ENCODE data around the gene VPS26A. TPM values are rescaled to one million over a fixed set of nuclear protein-coding genes. Genes with fewer than 3 reads are reported as not detected.

Gene VPS26A
- total RNA-seq = 10 to 100 TPM; 32.3 to 36.3 (median 34.0) TPM

DNA sequence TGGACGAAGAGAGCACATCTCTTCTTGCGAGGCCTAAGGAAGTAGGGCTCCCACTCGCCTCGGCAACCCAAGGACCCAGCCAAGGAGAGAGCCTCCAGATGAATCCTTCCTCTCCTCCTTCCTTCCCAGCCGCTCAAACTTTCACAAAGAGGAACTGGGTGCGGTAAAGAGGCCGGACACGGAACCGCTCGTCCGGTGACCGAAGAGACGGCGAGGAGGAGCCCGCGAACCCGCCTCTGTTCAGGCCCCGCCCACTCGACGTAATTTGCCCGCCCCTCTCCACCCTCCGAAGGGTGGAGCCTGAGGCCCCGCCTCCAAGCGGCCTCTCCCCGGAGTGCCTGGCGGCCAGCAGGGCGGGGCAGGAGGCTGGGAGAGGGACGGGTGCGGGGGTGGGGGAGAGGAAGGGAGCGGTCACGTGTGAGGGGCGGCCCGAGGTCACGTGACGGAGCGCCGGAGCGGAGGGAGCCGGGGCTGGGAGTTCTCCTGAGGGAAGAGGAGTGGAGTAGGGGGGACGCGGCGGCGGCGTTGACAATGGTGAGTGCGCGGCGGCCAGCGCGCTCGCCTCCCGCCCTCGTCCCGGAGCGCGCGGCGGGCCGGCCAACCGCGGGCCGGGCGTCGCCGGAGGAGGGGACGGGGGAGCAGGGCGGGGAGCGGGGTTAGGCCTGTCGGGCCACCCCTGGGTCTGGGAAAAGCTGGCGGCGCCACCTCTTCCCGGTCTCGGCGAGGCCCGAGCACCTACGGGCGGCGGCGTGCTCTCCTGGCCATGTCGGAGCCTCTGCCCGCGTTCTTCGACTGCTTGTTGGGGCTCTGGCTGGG is at the start of gene VPS26A:
Gene VPS26A, plus strand, starts transcription at position 432 of the 816 bp plus-strand sequence. Its CDS starts 100 bp downstream, at position 532.
- no peak for TF ChIP-seq CTCF (IDR thresholded peaks at IDR 0.05)
- peak in 1 of 2 donors; percentile 45 for TF ChIP-seq POLR2A (IDR thresholded peaks at IDR 0.05)
- 0% methylated on average over 49 to 60 of the region's 82 CpGs for WGBS, 2 donors
- H3K4me3 ChIP-seq (ENCODE audit: low read depth, poor library complexity, severe bottlenecking) = peak within 1 kb of the TSS; percentile 69
- peak; percentile 98 to 100 for DNase-seq (ENCODE audit: low spot score in 2 of 2)
- intact Hi-C loops (cut with DNase I; ENCODE audit: low total_unique reads) = no loop called here

- H3K4me3 ChIP-seq (ENCODE audit: low read depth, poor library complexity, severe bottlenecking) = no peak overlapping the region
- intact Hi-C loops (cut with DNase I; ENCODE audit: low total_unique reads) = no loop called here
- 88 to 92% methylated on average over 4 of the region's 4 CpGs for WGBS, 2 donors
- no peak for TF ChIP-seq POLR2A (IDR thresholded peaks at IDR 0.05)
- TF ChIP-seq CTCF (IDR thresholded peaks at IDR 0.05) = no peak
- no peak for DNase-seq (ENCODE audit: low spot score in 2 of 2)
Measured at GRCh38 chr10:69074532-69074931, 49.4 kb upstream of the VPS26A start.

DNA sequence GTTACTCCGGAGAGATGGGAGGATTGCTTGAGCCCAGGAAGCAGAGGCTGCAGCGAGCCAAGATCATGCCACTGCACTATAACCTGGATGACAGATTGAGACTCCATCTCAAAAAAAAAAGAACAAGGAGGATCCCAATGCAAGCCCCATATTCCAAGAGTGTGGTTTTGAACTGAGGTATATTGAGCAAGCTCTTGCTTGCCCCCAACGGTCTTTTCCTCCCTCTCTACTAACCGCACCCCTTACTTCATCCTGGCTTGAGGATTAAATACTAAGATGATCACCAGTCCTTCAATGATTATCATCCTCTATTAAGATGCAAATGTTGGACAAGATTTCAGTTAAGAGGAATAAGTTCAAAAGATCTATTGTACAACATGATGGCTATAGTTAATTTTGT is 48.5 kb upstream of the VPS26A start:
- TF ChIP-seq POLR2A (IDR thresholded peaks at IDR 0.05) (no peak), CTCF (IDR thresholded peaks at IDR 0.05) (no peak)
- no peak for DNase-seq (ENCODE audit: low spot score in 2 of 2)
- intact Hi-C loops (cut with DNase I; ENCODE audit: low total_unique reads) = no loop called here
- WGBS, 2 donors = 68% methylated on average over 4 of the region's 4 CpGs
- H3K4me3 ChIP-seq (ENCODE audit: low read depth, poor library complexity, severe bottlenecking) = no peak overlapping the region

DNA sequence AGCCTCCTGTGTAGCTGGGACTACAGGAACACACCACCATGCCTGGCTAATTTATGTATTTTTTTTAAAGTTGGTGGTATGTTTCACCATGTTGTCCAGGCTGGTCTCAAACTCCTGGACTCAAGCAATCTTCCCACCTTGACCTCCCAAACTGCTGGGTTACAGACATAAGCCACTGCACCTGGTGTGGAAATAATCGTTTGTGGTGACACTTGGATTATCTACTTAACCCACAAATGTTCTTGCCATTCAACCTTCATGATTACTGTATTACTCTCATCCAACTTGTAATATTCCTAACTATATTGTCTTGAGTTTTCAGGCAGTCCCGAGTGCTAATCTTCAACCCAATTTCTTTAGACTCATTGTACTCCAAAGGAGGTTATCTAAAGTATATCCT is 45.7 kb upstream of the VPS26A start:
- WGBS, 2 donors = 67 to 81% methylated on average over 1 to 2 of the region's 2 CpGs

DNA sequence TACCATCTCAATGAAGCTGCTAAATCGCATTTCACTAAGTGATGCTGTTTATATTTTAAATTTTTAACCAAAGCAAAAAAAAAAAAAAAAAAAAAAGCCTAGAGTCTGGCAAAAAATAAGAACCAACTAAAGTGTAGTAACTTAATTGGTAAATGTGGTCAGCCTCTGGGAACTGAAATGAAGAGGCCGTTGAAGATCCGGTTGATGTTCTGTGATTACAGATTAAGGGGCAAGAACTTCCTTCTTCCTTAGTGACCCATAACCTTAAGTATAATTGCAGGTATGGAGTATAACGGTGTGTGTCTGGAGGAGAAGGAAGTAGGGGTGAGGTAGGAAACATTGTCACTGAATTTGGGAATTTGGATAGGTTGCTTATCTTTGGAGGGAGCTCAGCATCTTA is 43.8 kb upstream of the VPS26A start:
- 73 to 77% methylated on average over 4 of the region's 4 CpGs for WGBS, 2 donors
- H3K4me3 ChIP-seq (ENCODE audit: low read depth, poor library complexity, severe bottlenecking) = no peak overlapping the region
- no peak for DNase-seq (ENCODE audit: low spot score in 2 of 2)
- TF ChIP-seq CTCF (IDR thresholded peaks at IDR 0.05) (no peak), POLR2A (IDR thresholded peaks at IDR 0.05) (no peak)
- intact Hi-C loops (cut with DNase I; ENCODE audit: low total_unique reads) = no loop called here

More for the DNA sequence above, 45.7 kb upstream of the VPS26A start:
- DNase-seq (ENCODE audit: low spot score in 2 of 2) = no peak
- intact Hi-C loops (cut with DNase I; ENCODE audit: low total_unique reads) = no loop called here
- TF ChIP-seq POLR2A (IDR thresholded peaks at IDR 0.05) (no peak), CTCF (IDR thresholded peaks at IDR 0.05) (no peak)
- no peak overlapping the region for H3K4me3 ChIP-seq (ENCODE audit: low read depth, poor library complexity, severe bottlenecking)
